Left lung (tissue), 10 donors: ENCODE measurements around the gene TRIM46. TPM values are rescaled to one million over a fixed set of nuclear protein-coding genes. Genes with fewer than 3 reads are reported as not detected.
"Not testable (repeated sequence)": the region's sequence is repeated elsewhere in the genome, so short reads cannot be mapped to it uniquely, and the experiment has no call there.

Source experiments
- ATAC-seq: fragments of 200-7000 bp; cut with Tn5 transposase; one replicate; pipeline ENCODE4 v1.9.1; 2020; ENCODE audit warnings: moderate library complexity
- DNase-seq, 4 donors: peaks; one replicate each; pipeline ENCODE4 v3.0.0-alpha.2; 2013 to 2020
- H3K27ac ChIP-seq, 2 donors: fragments of 200-600 bp; sonication (generic) in 1 of 2; one replicate each; pipeline versions ENCODE4 v1.5.0 to v1.8.0; 2020 to 2021
- H3K27me3 ChIP-seq, 2 donors: fragments of 200-600 bp; sonication (generic) in 1 of 2; one replicate each; pipeline versions ENCODE4 v1.5.0 to v1.8.0; 2020 to 2021
- H3K36me3 ChIP-seq, 2 donors: fragments of 200-600 bp; sonication (generic) in 1 of 2; one replicate each; pipeline versions ENCODE4 v1.5.0 to v1.8.0; 2020 to 2021
- H3K4me1 ChIP-seq, 2 donors: fragments of 200-600 bp; one replicate each; pipeline ENCODE4 v1.8.0; 2021
- H3K4me3 ChIP-seq, 2 donors: fragments of 200-600 bp; sonication (generic) in 1 of 2; one replicate each; pipeline versions ENCODE4 v1.5.0 to v1.8.0; 2020 to 2021; ENCODE audit warnings: mild to moderate bottlenecking in 1 of 2
- H3K9me3 ChIP-seq, 2 donors: fragments of 200-600 bp; sonication (generic) in 1 of 2; one replicate each; pipeline versions ENCODE4 v1.5.0 to v1.8.0; 2020 to 2021
- intact Hi-C, 2 donors: fragments of 100-400 bp; cut with DNase I; formaldehyde crosslinking; loops; one replicate each; pipeline versions ENCODE4 v1.11.2 to v1.14.2; 2022
- polyA plus RNA-seq, 6 donors: library from polyadenylated mRNA; unstranded; fragments of 120-200 nt; gene quantifications; one replicate each; pipeline ENCODE4 v1.2.1, GENCODE V29; 2013; ENCODE audit not compliant: insufficient read length in 6 of 6
- total RNA-seq, 2 donors: library from RNA; stranded (reverse); fragmentation: NEBNext Ultra II Directional; extraction: Animal tissue kit (Norgen Biotek cat#: 25700); gene quantifications; one replicate each; pipeline ENCODE4 v1.2.1, GENCODE V29; 2021
- TF ChIP-seq, protein P1 (sequence below), 2 donors: fragments of 200-600 bp; sonication (generic) in 1 of 2; IDR thresholded peaks; one replicate each; pipeline versions ENCODE4 v1.5.0 to v1.8.0; 2021; ENCODE audit warnings: antibody characterized with exemption in 2 of 2
- donor health status: DM: no; HTN: yes; CAD: no.
- donor health status: DM: no; HTN: no; CAD: no.

The TRIM46 gene
- total and polyA plus RNA-seq, 8 donors: 0.45 to 6.2 (median 4.2) TPM

DNA sequence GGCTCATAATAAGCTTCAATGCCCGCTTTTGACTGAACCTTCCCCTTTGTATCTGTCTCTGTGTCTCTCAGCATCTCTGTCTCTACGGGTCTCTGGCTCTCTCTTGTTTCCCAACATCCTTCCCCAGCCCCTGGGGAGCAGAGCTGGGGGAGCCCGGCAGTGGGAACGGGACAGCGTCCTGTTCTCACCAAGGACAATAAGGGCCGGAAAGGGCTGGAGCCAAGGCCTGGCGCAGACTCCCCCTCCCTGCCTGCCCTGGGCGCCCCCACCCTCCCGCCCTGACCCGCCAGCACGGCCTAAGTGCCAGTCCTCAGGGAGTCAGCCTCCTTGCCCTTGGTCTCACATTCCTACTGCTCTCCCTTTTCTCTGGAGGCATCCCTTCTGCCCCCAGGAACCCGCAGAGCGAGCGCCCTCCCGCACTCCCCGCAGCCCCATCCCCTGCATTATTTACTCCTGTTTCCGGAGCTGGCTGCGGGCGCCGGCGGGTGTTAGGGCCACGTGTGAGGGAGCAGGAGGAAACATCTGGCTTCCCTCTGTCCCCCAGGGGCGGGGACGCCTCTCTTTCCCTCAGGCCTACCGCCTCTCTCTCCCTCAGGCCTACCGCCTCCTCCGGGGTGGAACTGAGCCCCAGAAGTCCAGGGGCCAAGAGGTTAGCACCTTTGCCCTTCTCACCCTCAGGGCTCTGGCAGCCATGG is 7.0 kb upstream of the TRIM46 start:
- Histone ChIP-seq H3K9me3 (no peaks in the 10 kb centered on the region), H3K4me1 (peaks cover 4 to 24% of the 10 kb centered on the region in 2 donors), H3K27me3 (peaks cover 0 to 12% of the 10 kb centered on the region in 2 donors), H3K36me3 (peaks cover 0 to 23% of the 10 kb centered on the region in 2 donors), H3K27ac (peak overlapping the region; percentile 26 to 67), H3K4me3 (no peak overlapping the region)
- TF ChIP-seq, protein P1, sequence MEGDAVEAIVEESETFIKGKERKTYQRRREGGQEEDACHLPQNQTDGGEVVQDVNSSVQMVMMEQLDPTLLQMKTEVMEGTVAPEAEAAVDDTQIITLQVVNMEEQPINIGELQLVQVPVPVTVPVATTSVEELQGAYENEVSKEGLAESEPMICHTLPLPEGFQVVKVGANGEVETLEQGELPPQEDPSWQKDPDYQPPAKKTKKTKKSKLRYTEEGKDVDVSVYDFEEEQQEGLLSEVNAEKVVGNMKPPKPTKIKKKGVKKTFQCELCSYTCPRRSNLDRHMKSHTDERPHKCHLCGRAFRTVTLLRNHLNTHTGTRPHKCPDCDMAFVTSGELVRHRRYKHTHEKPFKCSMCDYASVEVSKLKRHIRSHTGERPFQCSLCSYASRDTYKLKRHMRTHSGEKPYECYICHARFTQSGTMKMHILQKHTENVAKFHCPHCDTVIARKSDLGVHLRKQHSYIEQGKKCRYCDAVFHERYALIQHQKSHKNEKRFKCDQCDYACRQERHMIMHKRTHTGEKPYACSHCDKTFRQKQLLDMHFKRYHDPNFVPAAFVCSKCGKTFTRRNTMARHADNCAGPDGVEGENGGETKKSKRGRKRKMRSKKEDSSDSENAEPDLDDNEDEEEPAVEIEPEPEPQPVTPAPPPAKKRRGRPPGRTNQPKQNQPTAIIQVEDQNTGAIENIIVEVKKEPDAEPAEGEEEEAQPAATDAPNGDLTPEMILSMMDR (IDR thresholded peaks at IDR 0.05): no peak
- ATAC-seq (peak; percentile 42), DNase-seq (peak in 3 of 4 donors; percentile 66 to 86 (median 81))
- intact Hi-C loops: no loop called here

DNA sequence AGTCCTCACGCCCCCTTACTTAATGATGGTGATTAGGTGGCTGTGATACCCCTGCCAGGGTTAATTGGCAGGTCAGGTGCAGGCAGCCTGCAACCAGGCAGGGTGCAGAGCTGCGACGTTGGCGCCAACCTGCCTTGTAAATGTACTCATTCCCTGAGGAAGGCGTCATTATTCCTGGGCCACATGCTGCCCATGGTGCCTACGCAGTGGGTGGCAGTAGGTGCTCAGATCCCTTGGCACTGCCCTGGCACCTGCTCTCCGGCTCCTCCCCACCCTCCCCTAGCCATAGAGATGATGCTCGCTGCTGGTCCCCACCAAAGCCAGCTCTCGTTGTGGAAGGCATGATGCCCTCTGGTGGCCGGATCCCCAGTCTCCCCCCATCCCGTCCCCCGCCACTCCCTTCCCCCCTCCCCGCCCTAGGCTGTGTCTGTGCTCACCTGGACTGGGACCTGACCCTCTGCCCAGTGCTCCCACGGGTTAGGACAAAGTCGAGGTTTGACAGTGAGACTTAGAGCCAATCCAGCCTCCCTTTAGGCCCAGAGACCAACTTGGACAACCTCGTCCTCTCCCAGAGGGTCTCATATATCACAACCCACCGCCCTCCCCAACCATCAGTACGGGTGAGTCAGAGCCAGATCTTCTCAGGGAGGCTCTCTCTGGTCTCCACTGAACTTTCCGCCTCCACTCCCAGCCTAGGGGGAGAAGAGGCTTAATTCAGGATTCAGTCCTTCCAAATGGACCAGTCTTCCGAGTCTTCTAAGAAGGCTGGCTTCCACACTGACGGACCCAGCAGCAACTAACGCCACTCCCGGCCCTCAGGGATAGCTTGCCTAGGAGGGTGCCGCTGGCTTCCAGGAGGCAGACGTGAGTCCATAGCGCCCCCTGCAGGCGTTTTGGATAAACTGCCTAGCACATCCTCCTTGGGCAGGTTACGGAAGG is 6.2 kb upstream of the TRIM46 start:
- ATAC-seq (peak; percentile 93), DNase-seq (peak; percentile 67 to 95 (median 88))
- Histone ChIP-seq H3K9me3 (no peaks in the 10 kb centered on the region), H3K36me3 (peaks cover 0 to 23% of the 10 kb centered on the region in 2 donors), H3K27ac (peak overlapping the region in 1 of 2 donors; percentile 67), H3K4me1 (peaks cover 8 to 32% of the 10 kb centered on the region in 2 donors), H3K4me3 (no peak overlapping the region), H3K27me3 (peaks cover 0 to 12% of the 10 kb centered on the region in 2 donors)
- intact Hi-C loops: loop anchor here in 1 of 2 donors (2.0 kb wide), 1 partner anchor 75 kb away; no protein-coding TSS in a partner anchor
- TF ChIP-seq, protein P1 (IDR thresholded peaks at IDR 0.05): peak; percentile 68 to 90

DNA sequence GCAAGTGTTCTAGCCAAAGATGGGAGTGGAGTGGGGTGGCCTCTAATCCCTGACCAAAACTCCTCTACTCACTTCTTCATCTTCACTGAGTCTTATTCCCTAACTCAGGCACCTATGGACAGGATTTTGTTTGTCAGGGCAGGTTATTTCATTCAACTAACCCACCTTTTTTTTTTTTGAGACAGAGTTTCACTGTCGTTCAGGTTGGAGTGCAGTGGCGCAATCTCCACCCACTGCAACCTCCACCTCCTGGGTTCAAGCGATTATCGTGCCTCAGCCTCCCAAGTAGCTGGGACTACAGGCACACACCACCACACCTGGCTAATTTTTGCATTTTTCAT is 5.6 kb upstream of the TRIM46 start:
- Histone ChIP-seq H3K36me3 (peaks cover 0 to 23% of the 10 kb centered on the region in 2 donors), H3K27me3 (peaks cover 0 to 12% of the 10 kb centered on the region in 2 donors), H3K4me1 (peaks cover 9 to 35% of the 10 kb centered on the region in 2 donors)
- intact Hi-C loops: loop anchor here in 1 of 2 donors (2.0 kb wide), 1 partner anchor 75 kb away; no protein-coding TSS in a partner anchor
- not testable (repeated sequence) for H3K9me3 ChIP-seq, ATAC-seq, DNase-seq, H3K4me3 ChIP-seq, H3K27ac ChIP-seq

DNA sequence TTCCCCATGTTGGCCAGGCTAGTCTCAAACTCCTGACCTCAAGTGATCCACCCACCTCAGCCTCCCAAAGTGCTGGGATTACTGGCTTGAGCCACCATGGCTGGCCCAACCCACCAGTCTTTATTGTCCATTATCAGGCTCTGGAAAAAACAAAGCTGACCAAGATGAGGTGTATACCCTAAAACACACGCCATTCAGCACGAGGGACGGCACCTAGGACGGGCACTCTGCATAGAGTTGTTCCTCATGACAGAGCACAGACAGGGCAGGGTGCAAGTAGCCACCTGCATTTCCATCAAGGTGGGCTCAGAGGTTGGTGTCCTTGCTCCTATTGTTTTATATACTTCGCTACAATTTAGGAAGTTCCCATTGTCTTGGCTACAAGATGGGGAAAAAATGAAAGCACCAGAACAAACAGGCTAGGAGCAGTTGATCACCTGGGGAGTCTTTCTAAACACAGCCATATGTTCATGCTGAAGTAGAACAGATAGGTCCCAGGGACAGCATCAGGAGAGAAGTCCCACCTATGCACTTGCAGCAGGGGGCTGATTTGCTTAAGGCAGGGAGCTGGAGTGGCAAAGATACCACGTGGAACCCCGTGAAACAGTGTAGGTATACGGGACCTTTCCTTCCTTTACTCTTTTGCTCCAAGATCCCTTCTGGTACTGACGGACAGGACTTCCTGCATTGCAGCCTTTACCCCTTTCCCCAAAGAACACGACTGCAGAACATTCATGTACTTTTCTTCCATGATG is 5.0 kb upstream of the TRIM46 start:
- ATAC-seq: no peak

More for the DNA sequence above, 5.0 kb upstream of the TRIM46 start:
- H3K27me3 ChIP-seq: peaks cover 0 to 12% of the 10 kb centered on the region in 2 donors
- intact Hi-C loops: loop anchor here in 1 of 2 donors (2.0 kb wide), 1 partner anchor 76 kb away; no protein-coding TSS in a partner anchor
- TF ChIP-seq, protein P1 (IDR thresholded peaks at IDR 0.05): no peak
- peaks cover 0 to 23% of the 10 kb centered on the region in 2 donors for H3K36me3 ChIP-seq
- DNase-seq: no peak
- H3K4me1 ChIP-seq: peaks cover 9 to 40% of the 10 kb centered on the region in 2 donors
- no peaks in the 10 kb centered on the region for H3K9me3 ChIP-seq
- no peak overlapping the region for H3K27ac ChIP-seq
- H3K4me3 ChIP-seq: no peak overlapping the region
